ENCODE results near the gene PPP2R2D. TPM values are rescaled to one million over a fixed set of nuclear protein-coding genes. Genes with fewer than 3 reads are reported as not detected.

PPP2R2D gene
- total and polyA plus RNA-seq, 2 experiments from 2014 or later, result 25.9 to 32.1 TPM

DNA sequence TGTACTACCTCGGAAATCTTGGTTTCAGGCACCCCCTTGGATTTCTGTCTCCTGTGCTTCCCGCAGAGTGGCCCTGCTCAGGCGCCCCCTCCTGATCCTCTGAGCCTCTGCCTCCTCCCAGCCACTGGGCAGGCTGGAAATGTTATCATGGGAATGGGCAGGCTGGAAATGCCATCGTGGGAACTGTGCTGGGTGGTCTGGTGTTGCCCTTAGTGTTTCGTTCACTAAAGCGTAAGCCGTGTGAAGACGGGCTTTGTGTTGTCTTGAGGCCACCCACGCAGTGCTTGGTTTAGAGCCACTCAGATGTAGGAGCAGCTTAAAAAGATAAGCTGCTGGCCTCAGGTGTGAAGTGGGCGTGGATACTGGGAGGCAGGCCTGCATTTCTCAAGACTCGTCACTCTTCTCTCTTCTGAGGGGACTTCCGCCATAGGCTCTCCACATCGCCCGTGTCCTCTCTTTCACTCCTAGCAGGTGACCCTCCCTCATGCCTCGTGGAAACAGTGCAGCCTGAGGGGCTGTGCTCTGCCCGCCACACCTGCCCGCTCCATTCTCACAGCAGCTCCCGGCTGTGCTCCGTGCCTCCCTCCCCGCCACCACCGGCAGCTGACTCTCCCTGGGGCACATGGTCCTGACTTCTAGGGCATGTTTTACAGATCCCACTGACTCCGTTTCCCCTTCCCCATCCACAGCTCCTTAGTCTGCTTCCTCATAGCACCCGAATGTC, 28.5 kb downstream of the PPP2R2D start:
- no peaks in the 10 kb centered on the region for H3K9me2 ChIP-seq (replicated peaks; ENCODE audit: insufficient read depth)
- no peaks in the 10 kb centered on the region for H3K4me1 ChIP-seq (ENCODE audit: insufficient read depth)
- H3K4me2 ChIP-seq, result no peak overlapping the region
- H3K9me3 ChIP-seq (ENCODE audit: low read depth), result no peaks in the 10 kb centered on the region
- H3K79me2 ChIP-seq, result peaks cover 99% of the 10 kb centered on the region
- no peaks in the 10 kb centered on the region for H3K27me3 ChIP-seq
- no peak overlapping the region for H2AFZ ChIP-seq
- peaks cover 88% of the 10 kb centered on the region for H4K20me1 ChIP-seq (ENCODE audit: insufficient read depth, poor library complexity, severe bottlenecking)
- TF ChIP-seq CTCF (IDR thresholded peaks at IDR 0.05; ENCODE audit: poor library complexity) (no peak), EZH2phosphoT487 (IDR thresholded peaks at IDR 0.05; ENCODE audit: low read depth, severe bottlenecking, unreplicated experiment) (no peak)
- no peak overlapping the region for H3K4me3 ChIP-seq
- WGBS (ENCODE audit: low lambda C conversion rate, missing lambda C conversion rate), result 76% methylated on average over 23 of the region's 23 CpGs
- H3K36me3 ChIP-seq (replicated peaks; ENCODE audit: insufficient read depth, low read depth), result no peaks in the 10 kb centered on the region
- H3K27ac ChIP-seq, result no peak overlapping the region
- DNase-seq (ENCODE audit: low spot score), result no peak

DNA sequence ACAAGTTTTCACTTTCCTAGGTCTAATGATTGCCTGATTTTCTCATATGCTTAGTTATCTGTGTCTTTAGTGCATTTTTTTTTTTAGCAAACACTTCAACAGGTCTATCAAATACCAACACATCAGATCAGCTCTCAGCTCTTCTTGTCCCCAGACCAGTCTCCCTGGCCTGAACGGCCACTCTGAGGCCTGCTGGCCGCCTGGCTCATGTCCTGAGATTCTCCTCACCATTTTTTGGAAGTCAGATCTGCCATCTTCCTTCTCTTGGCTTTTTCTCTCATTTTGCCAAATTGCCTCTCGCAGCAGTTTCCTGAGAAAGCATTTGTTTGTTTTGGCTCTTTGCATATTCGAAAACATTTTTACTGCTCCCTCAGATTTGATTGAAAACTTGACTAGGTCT, 29.3 kb downstream of the PPP2R2D start:
- Histone ChIP-seq H2AFZ (no peak overlapping the region), H3K79me2 (peaks cover 99% of the 10 kb centered on the region), H3K4me3 (no peak overlapping the region), H3K9me3 (ENCODE audit: low read depth) (no peaks in the 10 kb centered on the region), H4K20me1 (ENCODE audit: insufficient read depth, poor library complexity, severe bottlenecking) (peaks cover 90% of the 10 kb centered on the region), H3K27ac (no peak overlapping the region), H3K36me3 (replicated peaks; ENCODE audit: insufficient read depth, low read depth) (no peaks in the 10 kb centered on the region), H3K9me2 (replicated peaks; ENCODE audit: insufficient read depth) (no peaks in the 10 kb centered on the region), H3K4me1 (ENCODE audit: insufficient read depth) (no peaks in the 10 kb centered on the region), H3K4me2 (no peak overlapping the region), H3K27me3 (no peaks in the 10 kb centered on the region)
- no peak for DNase-seq (ENCODE audit: low spot score)
- 96% methylated on average over 4 of the region's 4 CpGs for WGBS (ENCODE audit: low lambda C conversion rate, missing lambda C conversion rate)
- no peak for TF ChIP-seq CTCF (IDR thresholded peaks at IDR 0.05; ENCODE audit: poor library complexity)
- TF ChIP-seq EZH2phosphoT487 (IDR thresholded peaks at IDR 0.05; ENCODE audit: low read depth, severe bottlenecking, unreplicated experiment), result no peak
- TF ChIP-seq EZH2 (IDR thresholded peaks at IDR 0.05; ENCODE audit: borderline replicate concordance), result no peak

DNA sequence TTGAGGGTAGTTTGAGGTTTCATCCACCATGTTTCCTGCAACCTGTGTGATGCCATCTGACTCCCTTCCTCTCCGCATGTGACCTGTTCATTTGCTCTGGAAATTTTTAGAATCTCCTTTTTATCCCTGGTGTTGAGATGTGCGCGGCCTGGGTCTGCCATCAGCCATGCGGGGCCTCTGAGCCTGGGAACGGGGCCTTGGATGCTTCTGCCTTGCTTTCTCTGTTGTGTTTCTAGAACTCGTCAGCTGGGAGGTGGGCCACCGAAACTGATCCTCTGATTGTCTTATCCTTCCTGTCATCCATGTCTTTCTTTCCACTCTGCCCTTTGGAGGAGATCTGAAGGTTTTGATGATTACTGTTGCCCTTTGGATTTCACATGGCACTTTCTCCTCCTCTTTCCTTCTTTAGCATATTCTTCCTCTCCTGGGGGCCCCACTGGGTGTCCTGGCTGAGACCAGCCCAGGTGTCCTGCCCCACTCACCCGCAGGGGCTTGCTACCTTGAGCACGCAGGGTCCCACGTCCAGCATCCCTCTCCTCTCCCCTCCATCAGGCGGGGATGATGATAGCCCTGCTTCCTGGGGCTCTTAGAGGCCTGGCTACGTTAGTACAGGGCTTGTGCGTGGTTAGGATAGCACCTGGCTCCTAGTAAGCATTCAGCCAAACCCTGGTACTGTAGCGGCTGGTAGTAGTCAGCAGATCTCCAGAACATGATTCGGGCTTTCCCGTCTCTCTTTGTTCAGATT, 29.9 kb downstream of the PPP2R2D start:
- H3K27ac ChIP-seq, result no peak overlapping the region
- DNase-seq (ENCODE audit: low spot score), result no peak
- H3K4me3 ChIP-seq, result no peak overlapping the region
- H3K36me3 ChIP-seq (replicated peaks; ENCODE audit: insufficient read depth, low read depth), result no peaks in the 10 kb centered on the region
- peaks cover 93% of the 10 kb centered on the region for H4K20me1 ChIP-seq (ENCODE audit: insufficient read depth, poor library complexity, severe bottlenecking)
- H3K4me2 ChIP-seq, result no peak overlapping the region
- no peak overlapping the region for H2AFZ ChIP-seq
- WGBS (ENCODE audit: low lambda C conversion rate, missing lambda C conversion rate), result 96% methylated on average over 16 of the region's 16 CpGs
- H3K9me2 ChIP-seq (replicated peaks; ENCODE audit: insufficient read depth), result no peaks in the 10 kb centered on the region
- TF ChIP-seq EZH2phosphoT487 (IDR thresholded peaks at IDR 0.05; ENCODE audit: low read depth, severe bottlenecking, unreplicated experiment), result no peak
- TF ChIP-seq EZH2 (IDR thresholded peaks at IDR 0.05; ENCODE audit: borderline replicate concordance), result no peak
- no peak for TF ChIP-seq CTCF (IDR thresholded peaks at IDR 0.05; ENCODE audit: poor library complexity)
- H3K4me1 ChIP-seq (ENCODE audit: insufficient read depth), result no peaks in the 10 kb centered on the region
- no peaks in the 10 kb centered on the region for H3K27me3 ChIP-seq
- H3K9me3 ChIP-seq (ENCODE audit: low read depth), result no peaks in the 10 kb centered on the region
- H3K79me2 ChIP-seq, result peaks cover 99% of the 10 kb centered on the region

Data from hepatocyte (in vitro differentiated cells).